Loucy (cell line): ENCODE measurements around the gene TMEM269.

Source experiments
- H2AFZ ChIP-seq: fragments of 200-600 bp; sonication (generic); 2 replicates; pipeline ENCODE4 v1.6.0; 2016; ENCODE audit warnings: antibody characterized with exemption, mild to moderate bottlenecking, low read length, moderate library complexity
- H3F3A ChIP-seq: fragments of 200-600 bp; 2 replicates; pipeline ENCODE4 v1.6.0; 2016; ENCODE audit warnings: antibody characterized with exemption, low read depth, mild to moderate bottlenecking
- H3K27me3 ChIP-seq: fragments of 200-600 bp; sonication (generic); 2 replicates; pipeline ENCODE4 v1.6.1; 2014; ENCODE audit warnings: low read length, mild to moderate bottlenecking; ENCODE audit not compliant: insufficient read depth, poor library complexity, severe bottlenecking
- H3K36me3 ChIP-seq: fragments of 200-600 bp; sonication (generic); 2 replicates; pipeline ENCODE4 v1.6.1; 2016; ENCODE audit warnings: low read length; ENCODE audit not compliant: insufficient read depth
- H3K4me1 ChIP-seq: fragments of 200-600 bp; sonication (generic); 2 replicates; pipeline ENCODE4 v1.5.1; 2014; ENCODE audit warnings: low read length, mild to moderate bottlenecking; ENCODE audit not compliant: insufficient read depth, poor library complexity, severe bottlenecking
- H3K4me2 ChIP-seq: fragments of 200-600 bp; sonication (generic); 2 replicates; pipeline ENCODE4 v1.6.0; 2014; ENCODE audit warnings: antibody characterized with exemption, low read length, low read depth, mild to moderate bottlenecking; ENCODE audit not compliant: poor library complexity, severe bottlenecking
- H3K4me3 ChIP-seq: fragments of 200-600 bp; sonication (generic); 2 replicates; pipeline ENCODE4 v1.5.1; 2014; ENCODE audit warnings: low read length, mild to moderate bottlenecking, mixed read lengths; ENCODE audit not compliant: poor library complexity, severe bottlenecking
- H3K79me2 ChIP-seq: fragments of 200-600 bp; sonication (generic); 2 replicates; pipeline ENCODE4 v1.6.1; 2014; ENCODE audit warnings: low read length; ENCODE audit not compliant: insufficient read depth
- H3K9ac ChIP-seq: fragments of 200-600 bp; sonication (generic); 2 replicates; pipeline ENCODE4 v1.6.0; 2014; ENCODE audit warnings: mild to moderate bottlenecking, low read depth, low read length, moderate library complexity; ENCODE audit not compliant: poor library complexity, severe bottlenecking
- H3K9me2 ChIP-seq: fragments of 200-600 bp; sonication (generic); replicated peaks from 2 replicates; pipeline ENCODE4 v1.6.1; 2016; ENCODE audit warnings: low read depth, low read length, mixed read lengths
- H3K9me3 ChIP-seq: fragments of 200-600 bp; sonication (generic); 2 replicates; pipeline ENCODE4 v1.6.1; 2014; ENCODE audit warnings: mild to moderate bottlenecking, antibody characterized with exemption, low read length, low read depth; ENCODE audit not compliant: insufficient read depth
- H4K20me1 ChIP-seq: fragments of 200-600 bp; sonication (generic); 2 replicates; pipeline ENCODE4 v1.6.0; 2014; ENCODE audit warnings: antibody characterized with exemption, low read length, mild to moderate bottlenecking; ENCODE audit not compliant: insufficient read depth, poor library complexity, severe bottlenecking
- EZH2phosphoT487 ChIP-seq: fragments of 200-600 bp; IDR thresholded peaks from 2 replicates; pipeline ENCODE4 v1.6.1; 2018; ENCODE audit warnings: antibody characterized with exemption, mild to moderate bottlenecking, moderate library complexity, borderline replicate concordance
- TF ChIP-seq, protein P1 (sequence below): fragments of 200-600 bp; sonication (generic); conservative IDR thresholded peaks from 2 replicates; pipeline ENCODE4 v1.5.1; 2014; ENCODE audit warnings: mild to moderate bottlenecking, antibody characterized with exemption, low read length

TMEM269 gene

GRCh38 chr1:42774928-42775526, 9.8 kb upstream of the TMEM269 start:
- H3K27me3 ChIP-seq: no peaks in the 10 kb centered on the region
- no peaks in the 10 kb centered on the region for H4K20me1 ChIP-seq
- peaks cover 28% of the 10 kb centered on the region for H3K79me2 ChIP-seq
- no peaks in the 10 kb centered on the region for H3F3A ChIP-seq
- no peak overlapping the region for H3K9ac ChIP-seq
- no peak for TF ChIP-seq EZH2phosphoT487
- TF ChIP-seq, protein P1, sequence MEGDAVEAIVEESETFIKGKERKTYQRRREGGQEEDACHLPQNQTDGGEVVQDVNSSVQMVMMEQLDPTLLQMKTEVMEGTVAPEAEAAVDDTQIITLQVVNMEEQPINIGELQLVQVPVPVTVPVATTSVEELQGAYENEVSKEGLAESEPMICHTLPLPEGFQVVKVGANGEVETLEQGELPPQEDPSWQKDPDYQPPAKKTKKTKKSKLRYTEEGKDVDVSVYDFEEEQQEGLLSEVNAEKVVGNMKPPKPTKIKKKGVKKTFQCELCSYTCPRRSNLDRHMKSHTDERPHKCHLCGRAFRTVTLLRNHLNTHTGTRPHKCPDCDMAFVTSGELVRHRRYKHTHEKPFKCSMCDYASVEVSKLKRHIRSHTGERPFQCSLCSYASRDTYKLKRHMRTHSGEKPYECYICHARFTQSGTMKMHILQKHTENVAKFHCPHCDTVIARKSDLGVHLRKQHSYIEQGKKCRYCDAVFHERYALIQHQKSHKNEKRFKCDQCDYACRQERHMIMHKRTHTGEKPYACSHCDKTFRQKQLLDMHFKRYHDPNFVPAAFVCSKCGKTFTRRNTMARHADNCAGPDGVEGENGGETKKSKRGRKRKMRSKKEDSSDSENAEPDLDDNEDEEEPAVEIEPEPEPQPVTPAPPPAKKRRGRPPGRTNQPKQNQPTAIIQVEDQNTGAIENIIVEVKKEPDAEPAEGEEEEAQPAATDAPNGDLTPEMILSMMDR: no peak
- H3K9me2 ChIP-seq: no peaks in the 10 kb centered on the region
- H3K4me2 ChIP-seq: no peak overlapping the region
- H3K4me1 ChIP-seq: peaks cover 11% of the 10 kb centered on the region
- H3K9me3 ChIP-seq: no peaks in the 10 kb centered on the region
- H2AFZ ChIP-seq: no peak overlapping the region
- H3K4me3 ChIP-seq: no peak overlapping the region
- H3K36me3 ChIP-seq: peaks cover 27% of the 10 kb centered on the region

- Histone ChIP-seq H3K9ac (no peak overlapping the region), H2AFZ (no peak overlapping the region), H3K4me2 (no peak overlapping the region), H3K79me2 (peaks cover 20% of the 10 kb centered on the region), H4K20me1 (no peaks in the 10 kb centered on the region), H3F3A (no peaks in the 10 kb centered on the region), H3K4me3 (no peak overlapping the region), H3K36me3 (peaks cover 27% of the 10 kb centered on the region), H3K27me3 (no peaks in the 10 kb centered on the region), H3K9me2 (no peaks in the 10 kb centered on the region), H3K4me1 (peaks cover 5% of the 10 kb centered on the region), H3K9me3 (no peaks in the 10 kb centered on the region)
- TF ChIP-seq, protein P1: no peak
- no peak for TF ChIP-seq EZH2phosphoT487
These were observed 8.3 kb upstream of the TMEM269 start for GRCh38 chr1:42776502-42776901.

DNA sequence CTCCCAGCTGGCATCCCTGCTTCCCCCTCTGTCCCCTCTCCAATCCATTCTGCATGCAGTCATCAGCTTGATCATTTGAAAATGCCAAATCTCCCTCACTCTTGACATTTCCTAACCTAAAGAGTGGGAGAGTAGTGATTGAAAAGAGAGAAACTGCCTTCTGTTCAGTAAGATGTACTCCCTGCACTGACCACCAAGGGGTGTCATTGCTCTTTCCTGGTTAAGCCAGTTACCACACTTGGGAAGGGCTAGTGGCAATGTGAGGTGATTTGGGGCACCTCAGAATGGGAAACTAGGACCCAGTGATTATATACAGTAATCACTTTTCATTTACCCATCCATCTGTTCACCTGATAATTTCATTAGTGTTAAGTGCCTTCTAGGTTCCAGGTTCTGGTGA, 6.9 kb upstream of the TMEM269 start:
- H3K9me3 ChIP-seq: no peaks in the 10 kb centered on the region
- peaks cover 27% of the 10 kb centered on the region for H3K36me3 ChIP-seq

More for the DNA sequence above, 6.9 kb upstream of the TMEM269 start:
- Histone ChIP-seq H3K4me3 (no peak overlapping the region), H3K4me1 (no peaks in the 10 kb centered on the region), H3K79me2 (peaks cover 10% of the 10 kb centered on the region), H3K9ac (no peak overlapping the region), H3K4me2 (no peak overlapping the region), H2AFZ (no peak overlapping the region), H3K27me3 (no peaks in the 10 kb centered on the region), H3K9me2 (no peaks in the 10 kb centered on the region), H3F3A (no peaks in the 10 kb centered on the region), H4K20me1 (no peaks in the 10 kb centered on the region)
- TF ChIP-seq, protein P1: peak; percentile 92
- TF ChIP-seq EZH2phosphoT487: no peak
